ENCODE data around the gene LPP.

DNA sequence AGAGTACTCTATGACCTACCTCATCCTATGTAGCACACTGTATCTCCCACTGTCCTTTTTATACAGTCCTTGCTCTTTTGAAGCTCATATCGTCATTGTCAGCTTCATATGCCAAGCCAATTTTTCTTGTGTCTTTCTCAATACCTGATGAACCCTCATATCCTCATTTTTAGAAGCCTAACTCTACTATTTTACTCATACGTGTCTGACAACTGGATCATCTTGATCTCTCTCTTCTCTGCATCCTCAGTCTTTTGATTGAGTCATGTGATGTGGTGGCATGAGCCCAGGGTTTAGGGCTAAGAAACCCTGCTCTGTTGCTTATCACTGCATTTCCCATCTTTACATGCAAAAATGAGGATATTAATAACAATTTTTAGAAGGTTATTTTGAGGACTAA is 352.0 kb downstream of the LPP start:
- TF ChIP-seq, protein P1, sequence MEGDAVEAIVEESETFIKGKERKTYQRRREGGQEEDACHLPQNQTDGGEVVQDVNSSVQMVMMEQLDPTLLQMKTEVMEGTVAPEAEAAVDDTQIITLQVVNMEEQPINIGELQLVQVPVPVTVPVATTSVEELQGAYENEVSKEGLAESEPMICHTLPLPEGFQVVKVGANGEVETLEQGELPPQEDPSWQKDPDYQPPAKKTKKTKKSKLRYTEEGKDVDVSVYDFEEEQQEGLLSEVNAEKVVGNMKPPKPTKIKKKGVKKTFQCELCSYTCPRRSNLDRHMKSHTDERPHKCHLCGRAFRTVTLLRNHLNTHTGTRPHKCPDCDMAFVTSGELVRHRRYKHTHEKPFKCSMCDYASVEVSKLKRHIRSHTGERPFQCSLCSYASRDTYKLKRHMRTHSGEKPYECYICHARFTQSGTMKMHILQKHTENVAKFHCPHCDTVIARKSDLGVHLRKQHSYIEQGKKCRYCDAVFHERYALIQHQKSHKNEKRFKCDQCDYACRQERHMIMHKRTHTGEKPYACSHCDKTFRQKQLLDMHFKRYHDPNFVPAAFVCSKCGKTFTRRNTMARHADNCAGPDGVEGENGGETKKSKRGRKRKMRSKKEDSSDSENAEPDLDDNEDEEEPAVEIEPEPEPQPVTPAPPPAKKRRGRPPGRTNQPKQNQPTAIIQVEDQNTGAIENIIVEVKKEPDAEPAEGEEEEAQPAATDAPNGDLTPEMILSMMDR (IDR thresholded peaks at IDR 0.05), result no peak
- TF ChIP-seq POLR2A (IDR thresholded peaks at IDR 0.05), result no peak

Measured in right lobe of liver (tissue), 4 donors.